ENCODE data around the gene AMFR. TPM values are rescaled to one million over a fixed set of nuclear protein-coding genes. Genes with fewer than 3 reads are reported as not detected.

The AMFR gene
- total RNA-seq, 4 donors from 2014 or later: 126 to 215 (median 162) TPM

DNA sequence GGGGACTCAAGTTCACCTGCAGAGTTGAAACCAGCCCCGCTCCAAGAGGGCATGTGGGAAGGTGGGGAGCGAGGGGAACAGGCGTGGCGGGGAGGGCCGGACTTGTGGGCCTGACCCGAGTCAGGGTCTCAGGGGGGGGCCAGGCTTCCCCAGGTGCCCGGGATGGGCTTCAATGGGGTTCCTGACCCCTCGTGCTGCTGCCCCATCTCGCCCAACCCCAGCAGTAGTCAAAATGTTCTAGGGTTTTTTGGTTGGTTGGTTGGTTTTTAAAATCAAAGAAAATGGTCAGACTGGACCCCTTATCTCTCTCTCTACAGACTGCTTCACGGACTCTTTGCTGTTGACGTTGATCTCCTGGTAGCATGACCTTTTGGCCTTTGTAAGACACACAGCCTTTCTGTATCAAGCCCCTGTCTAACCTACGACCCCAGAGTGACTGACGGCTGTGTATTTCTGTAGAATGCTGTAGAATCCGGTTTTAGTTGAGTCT lies 69.5 kb downstream of the AMFR start:
- DNase-seq (ENCODE audit: low spot score): no peak
- ATAC-seq (ENCODE audit: low FRiP score): no peak
- TF ChIP-seq CTCF (IDR thresholded peaks at IDR 0.05): no peak

DNA sequence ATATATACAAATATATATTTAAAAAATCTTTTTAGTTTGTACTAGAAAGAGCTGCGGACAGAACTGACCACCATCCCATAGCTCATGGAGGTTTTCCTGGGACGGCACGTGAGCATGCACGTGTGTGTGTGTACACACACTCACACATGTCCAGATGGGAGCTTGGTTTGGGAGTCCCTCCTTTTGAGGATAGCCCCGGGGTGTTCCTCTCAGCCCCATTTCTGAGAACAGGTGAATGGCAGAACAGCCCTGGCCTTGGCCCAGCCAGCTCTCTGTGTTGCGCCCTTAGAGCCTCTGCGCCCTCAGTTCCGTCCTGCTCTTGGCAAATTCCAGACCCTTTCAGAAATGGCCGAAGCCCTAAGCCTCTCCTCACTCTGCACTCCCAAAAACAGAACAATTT lies 70.1 kb downstream of the AMFR start:
- ATAC-seq (ENCODE audit: low FRiP score) (no peak), DNase-seq (ENCODE audit: low spot score) (peak; percentile 4)
- TF ChIP-seq CTCF (IDR thresholded peaks at IDR 0.05): no peak

- ATAC-seq (ENCODE audit: low FRiP score) (no peak), DNase-seq (ENCODE audit: low spot score) (peak; percentile 16)
- TF ChIP-seq CTCF (IDR thresholded peaks at IDR 0.05): no peak
These were observed 70.6 kb downstream of the AMFR start for GRCh38 chr16:56354746-56355145.

DNA sequence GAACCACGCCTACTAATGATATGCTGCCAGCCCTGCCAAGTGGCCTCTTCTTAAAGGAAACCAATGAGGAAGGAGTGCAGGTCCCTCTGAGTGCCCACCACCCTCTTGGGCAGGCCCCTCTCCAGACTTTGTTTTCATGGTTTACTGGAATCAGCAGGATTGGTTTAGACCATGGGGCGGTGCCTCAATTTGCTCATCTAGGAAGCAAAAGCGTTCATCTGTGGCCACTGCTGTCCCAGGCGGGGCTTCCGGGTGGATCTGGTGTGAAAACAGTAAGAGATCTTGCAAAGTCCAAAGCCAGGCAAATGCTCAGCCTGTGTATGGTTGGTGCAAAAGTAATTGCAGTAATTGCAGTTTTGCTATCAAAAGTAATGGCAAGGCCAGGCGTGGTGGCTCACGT lies 71.3 kb downstream of the AMFR start:
- no peak for TF ChIP-seq CTCF (IDR thresholded peaks at IDR 0.05)
- ATAC-seq (ENCODE audit: low FRiP score) (no peak), DNase-seq (ENCODE audit: low spot score) (peak; percentile 17)

DNA sequence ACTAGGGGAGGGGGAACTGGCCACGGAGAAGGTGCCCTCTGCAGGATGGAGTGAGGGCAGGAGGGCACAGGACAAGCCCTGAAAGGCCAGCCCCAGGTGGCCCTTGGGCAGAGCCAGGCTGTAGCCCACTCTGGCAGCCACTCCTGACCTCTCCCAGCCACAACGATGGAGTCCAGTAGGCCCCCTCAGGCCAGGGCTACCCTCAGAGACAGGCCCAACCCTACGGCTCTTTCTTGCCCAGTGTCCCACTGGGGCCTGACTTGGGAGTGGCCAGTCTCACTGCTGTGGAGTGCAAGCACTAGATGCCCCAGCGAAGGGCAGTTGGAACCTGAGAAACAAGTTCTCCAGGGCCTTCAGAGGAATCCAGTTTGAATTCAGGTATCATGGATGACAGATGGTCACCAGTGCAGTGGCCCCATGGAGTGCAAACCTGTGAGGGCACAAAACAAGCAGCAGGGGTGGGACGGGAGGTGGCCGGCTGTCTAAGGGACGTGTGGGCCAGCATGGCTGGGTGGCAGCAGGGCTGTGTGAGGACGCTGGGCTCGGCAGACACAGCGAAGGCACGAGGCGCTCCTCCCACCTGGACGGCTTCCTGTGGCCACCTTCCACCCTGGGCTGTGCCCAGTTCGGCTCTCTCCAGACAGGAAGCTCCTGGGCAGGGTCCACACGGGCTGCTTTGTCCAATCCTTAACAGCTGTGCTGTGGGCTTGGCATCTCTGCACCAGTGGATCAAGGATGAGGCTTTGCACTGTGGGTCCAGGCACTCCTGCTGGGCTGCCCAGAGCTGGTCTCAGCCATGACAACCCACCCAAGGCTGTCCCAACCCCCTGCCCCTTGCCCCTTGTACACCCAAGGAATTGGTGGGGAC lies 72.1 kb downstream of the AMFR start:
- peak; percentile 11 for DNase-seq (ENCODE audit: low spot score)

DNA sequence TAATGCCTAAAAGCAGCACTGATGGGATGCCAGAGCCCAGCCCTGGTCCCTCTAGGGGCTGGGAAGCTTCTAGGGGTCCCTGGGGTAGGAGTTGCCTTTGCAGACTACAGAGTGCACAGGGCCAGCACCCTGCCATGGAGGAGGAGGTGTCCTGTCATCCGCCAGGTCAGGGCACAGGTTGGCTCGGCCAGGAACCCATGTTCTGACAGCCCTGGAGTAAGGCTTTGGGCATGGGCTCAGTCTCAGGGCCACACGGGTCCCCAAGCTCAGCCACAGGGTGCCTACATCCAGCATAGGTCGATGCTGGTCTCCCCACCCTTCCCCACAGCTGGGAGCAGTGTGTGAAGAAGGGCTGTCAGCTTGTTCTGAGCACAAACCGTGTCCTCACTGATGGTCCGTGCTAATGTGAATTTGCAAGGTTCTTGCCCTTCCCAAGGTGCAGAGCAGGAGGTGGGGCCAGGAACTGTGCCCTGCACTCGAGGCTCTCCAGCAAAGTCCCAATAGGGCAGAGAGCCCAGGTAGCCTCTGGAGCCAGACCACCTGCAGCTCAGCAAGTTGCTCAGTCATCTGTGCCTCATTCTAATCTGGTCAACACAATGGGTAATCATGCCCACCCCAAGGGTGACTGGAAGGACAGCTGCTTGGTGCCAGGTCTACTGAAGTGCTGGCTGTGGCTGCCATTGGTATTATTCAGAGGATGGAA lies 72.8 kb downstream of the AMFR start:
- ATAC-seq (ENCODE audit: low FRiP score) (no peak), DNase-seq (ENCODE audit: low spot score) (no peak)
- TF ChIP-seq CTCF (IDR thresholded peaks at IDR 0.05): no peak

More for the DNA sequence above, 72.1 kb downstream of the AMFR start:
- no peak for TF ChIP-seq CTCF (IDR thresholded peaks at IDR 0.05)
- ATAC-seq (ENCODE audit: low FRiP score): no peak
